HepG2 (cell line): ENCODE results near the gene IL17RB. TPM values are rescaled to one million over a fixed set of nuclear protein-coding genes. Genes with fewer than 3 reads are reported as not detected.

ENCODE experiments used
- CREBL2 ChIP-seq: sonication (generic); formaldehyde crosslinking; IDR thresholded peaks from 2 replicates; pipeline ENCODE4 v1.8.1; 2023; ENCODE audit warnings: missing genetic modification reagents, mild to moderate bottlenecking, borderline replicate concordance
- FOXP4 ChIP-seq: sonication (generic); formaldehyde crosslinking; IDR thresholded peaks from 2 replicates; pipeline ENCODE4 v1.4.0; 2020; ENCODE audit warnings: missing genetic modification reagents
- GATA4 ChIP-seq: sonication (generic); IDR thresholded peaks from 2 replicates; pipeline ENCODE4 v1.6.1; 2016; ENCODE audit warnings: antibody characterized with exemption, low read depth, borderline replicate concordance
- KAT7 ChIP-seq: IDR thresholded peaks from 2 replicates; pipeline ENCODE4 v1.6.1; 2018; ENCODE audit warnings: borderline replicate concordance, missing compliant biosample characterization
- MAFF ChIP-seq: IDR thresholded peaks from 2 replicates; pipeline ENCODE4 v1.6.1; 2011; ENCODE audit warnings: low read depth, low read length, improper control_type of control experiment
- MAZ ChIP-seq, 2 experiments: sonication (generic) in 1 of 2; formaldehyde crosslinking in 1 of 2; IDR thresholded peaks; 2 replicates each; pipeline versions ENCODE4 v1.5.0 to v1.6.1; 2012 to 2020; ENCODE audit warnings: low read depth in 2 of 2, mild to moderate bottlenecking in 2 of 2, borderline replicate concordance in 1 of 2, improper control_type of control experiment in 1 of 2, low read length in 1 of 2, missing genetic modification reagents in 1 of 2, moderate library complexity in 1 of 2
- MED8 ChIP-seq: sonication (generic); formaldehyde crosslinking; IDR thresholded peaks from 2 replicates; pipeline ENCODE4 v1.8.1; 2023; ENCODE audit warnings: mild to moderate bottlenecking, missing genetic modification reagents; ENCODE audit not compliant: insufficient replicate concordance
- MIXL1 ChIP-seq: IDR thresholded peaks from 2 replicates; pipeline ENCODE4 v1.6.1; 2016
- NCOA5 ChIP-seq: sonication (generic); formaldehyde crosslinking; IDR thresholded peaks from 2 replicates; pipeline ENCODE4 v1.4.0; 2020; ENCODE audit warnings: missing genetic modification reagents
- NFE2 ChIP-seq: sonication (generic); formaldehyde crosslinking; IDR thresholded peaks from 2 replicates; pipeline ENCODE4 v1.4.0; 2020; ENCODE audit warnings: missing genetic modification reagents
- TCF7 ChIP-seq: sonication (generic); IDR thresholded peaks from 2 replicates; pipeline ENCODE4 v1.6.1; 2016; ENCODE audit warnings: antibody characterized with exemption, low read depth
- YEATS2 ChIP-seq: sonication (generic); formaldehyde crosslinking; IDR thresholded peaks from 2 replicates; pipeline ENCODE4 v1.4.0; 2020; ENCODE audit warnings: missing genetic modification reagents, borderline replicate concordance
- ZNF142 ChIP-seq: sonication (generic); formaldehyde crosslinking; IDR thresholded peaks from 2 replicates; pipeline ENCODE4 v1.4.0; 2020; ENCODE audit warnings: missing genetic modification reagents
- ZNF432 ChIP-seq: sonication (generic); formaldehyde crosslinking; IDR thresholded peaks from 2 replicates; pipeline ENCODE4 v1.5.0; 2020; ENCODE audit warnings: missing genetic modification reagents, mild to moderate bottlenecking, borderline replicate concordance
- polyA plus RNA-seq, 8 experiments: library from polyadenylated mRNA; depleted of rRNA in 3 of 8; stranded (reverse) in 7 of 8; unstranded in 1 of 8; fragments of >200 nt; fragmentation: Illumina TruSeq in 4 of 8; extraction: Trizol in 4 of 8; gene quantifications; 2 replicates each; pipeline versions ENCODE4 v1.2.1 to v1.2.3, GENCODE V29; 2011 to 2016; ENCODE audit warnings: low read depth in 4 of 8, missing spikeins in 1 of 8, mixed read lengths in 1 of 8; ENCODE audit not compliant: insufficient read depth in 1 of 8
- total RNA-seq, 5 experiments: library from RNA; depleted of rRNA; stranded (reverse); fragments of >200 nt; fragmentation: Illumina TruSeq; extraction: Trizol; gene quantifications; 2 replicates each; pipeline ENCODE4 v1.2.3, GENCODE V29; 2016; ENCODE audit warnings: low read depth in 1 of 5
- TF ChIP-seq, protein P1 (sequence below): sonication (generic); formaldehyde crosslinking; IDR thresholded peaks from 2 replicates; pipeline ENCODE4 v1.5.1; 2020; ENCODE audit warnings: mild to moderate bottlenecking, moderate library complexity, missing genetic modification reagents
- TF ChIP-seq, protein P2 (sequence below): sonication (generic); formaldehyde crosslinking; IDR thresholded peaks from 2 replicates; pipeline ENCODE4 v1.4.0; 2020; ENCODE audit warnings: mild to moderate bottlenecking, missing genetic modification reagents

IL17RB gene
- total and polyA plus RNA-seq, 2 of the 13 experiments (the other 11 are each of a cell fraction or from before 2014, with no cell fraction given): 130 to 190 TPM

GRCh38 chr3:53846134-53846850, at the start of gene IL17RB, which contains the start of gene CHDH (continued):
- peak; percentile 65 for TF ChIP-seq FOXP4 (CRISPR knock-in tag)
- TF ChIP-seq KAT7 (CRISPR knock-in tag): no peak; the same call in 1 of the 2 replicates
- TF ChIP-seq YEATS2 (CRISPR knock-in tag): no peak
- peak; percentile 72; the same call in 1 of the 2 replicates for TF ChIP-seq GATA4
- no peak for TF ChIP-seq NCOA5 (CRISPR knock-in tag)
- TF ChIP-seq CREBL2: no peak
- no peak for TF ChIP-seq NFE2 (CRISPR knock-in tag)
- TF ChIP-seq MAFF: no peak
- TF ChIP-seq, protein P1, sequence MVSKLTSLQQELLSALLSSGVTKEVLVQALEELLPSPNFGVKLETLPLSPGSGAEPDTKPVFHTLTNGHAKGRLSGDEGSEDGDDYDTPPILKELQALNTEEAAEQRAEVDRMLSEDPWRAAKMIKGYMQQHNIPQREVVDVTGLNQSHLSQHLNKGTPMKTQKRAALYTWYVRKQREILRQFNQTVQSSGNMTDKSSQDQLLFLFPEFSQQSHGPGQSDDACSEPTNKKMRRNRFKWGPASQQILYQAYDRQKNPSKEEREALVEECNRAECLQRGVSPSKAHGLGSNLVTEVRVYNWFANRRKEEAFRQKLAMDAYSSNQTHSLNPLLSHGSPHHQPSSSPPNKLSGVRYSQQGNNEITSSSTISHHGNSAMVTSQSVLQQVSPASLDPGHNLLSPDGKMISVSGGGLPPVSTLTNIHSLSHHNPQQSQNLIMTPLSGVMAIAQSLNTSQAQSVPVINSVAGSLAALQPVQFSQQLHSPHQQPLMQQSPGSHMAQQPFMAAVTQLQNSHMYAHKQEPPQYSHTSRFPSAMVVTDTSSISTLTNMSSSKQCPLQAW (CRISPR knock-in tag): peak; percentile 57
- no peak for TF ChIP-seq TCF7
- TF ChIP-seq MIXL1 (CRISPR knock-in tag): peak; percentile 66; the same call in 1 of the 2 replicates
- TF ChIP-seq ZNF432 (CRISPR knock-in tag): peak; percentile 90; the same call in 1 of the 2 replicates
- TF ChIP-seq MED8 (CRISPR knock-in tag): peak; percentile 83
- TF ChIP-seq, protein P2, sequence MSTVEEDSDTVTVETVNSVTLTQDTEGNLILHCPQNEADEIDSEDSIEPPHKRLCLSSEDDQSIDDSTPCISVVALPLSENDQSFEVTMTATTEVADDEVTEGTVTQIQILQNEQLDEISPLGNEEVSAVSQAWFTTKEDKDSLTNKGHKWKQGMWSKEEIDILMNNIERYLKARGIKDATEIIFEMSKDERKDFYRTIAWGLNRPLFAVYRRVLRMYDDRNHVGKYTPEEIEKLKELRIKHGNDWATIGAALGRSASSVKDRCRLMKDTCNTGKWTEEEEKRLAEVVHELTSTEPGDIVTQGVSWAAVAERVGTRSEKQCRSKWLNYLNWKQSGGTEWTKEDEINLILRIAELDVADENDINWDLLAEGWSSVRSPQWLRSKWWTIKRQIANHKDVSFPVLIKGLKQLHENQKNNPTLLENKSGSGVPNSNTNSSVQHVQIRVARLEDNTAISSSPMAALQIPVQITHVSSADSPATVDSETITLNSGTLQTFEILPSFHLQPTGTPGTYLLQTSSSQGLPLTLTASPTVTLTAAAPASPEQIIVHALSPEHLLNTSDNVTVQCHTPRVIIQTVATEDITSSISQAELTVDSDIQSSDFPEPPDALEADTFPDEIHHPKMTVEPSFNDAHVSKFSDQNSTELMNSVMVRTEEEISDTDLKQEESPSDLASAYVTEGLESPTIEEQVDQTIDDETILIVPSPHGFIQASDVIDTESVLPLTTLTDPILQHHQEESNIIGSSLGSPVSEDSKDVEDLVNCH (CRISPR knock-in tag): no peak
- TF ChIP-seq ZNF142 (CRISPR knock-in tag): no peak; the same call in 1 of the 2 replicates
- TF ChIP-seq MAZ (IDR thresholded peaks at IDR 0.05; ENCODE audit: borderline replicate concordance, low read depth, low read length): peak; percentile 83
- peak; percentile 99 for TF ChIP-seq MAZ (CRISPR knock-in tag; IDR thresholded peaks at IDR 0.05; ENCODE audit: low read depth)
